K562 (cell line): Measurements from ENCODE around the gene SUMF1.

ENCODE experiments used
- EGR1 ChIP-seq: fragments of 450-650 bp; conservative IDR thresholded peaks from 2 replicates; pipeline ENCODE4 v1.6.1; 2017; ENCODE audit warnings: mild to moderate bottlenecking
- ETV5 ChIP-seq: sonication (generic); formaldehyde crosslinking; IDR thresholded peaks from 2 replicates; pipeline ENCODE4 v1.4.0; 2020; ENCODE audit warnings: low read depth, mild to moderate bottlenecking, missing genetic modification reagents
- FOXM1 ChIP-seq, 2 experiments: fragments of 450-650 bp in 1 of 2; sonication (generic) in 1 of 2; formaldehyde crosslinking in 1 of 2; IDR thresholded peaks; 2 replicates each; pipeline versions ENCODE4 v1.6.1 to v1.9.0; 2017 to 2022; ENCODE audit warnings: low read depth in 2 of 2, mild to moderate bottlenecking in 2 of 2, missing genetic modification reagents in 1 of 2, moderate library complexity in 1 of 2
- MYNN ChIP-seq, 2 experiments: sonication (generic); formaldehyde crosslinking in 1 of 2; IDR thresholded peaks; 2 replicates each; pipeline versions ENCODE4 v1.5.0 to v1.6.1; 2016 to 2020; ENCODE audit warnings: antibody characterized with exemption in 1 of 2, missing genetic modification reagents in 1 of 2
- POLR2A ChIP-seq: fragments of 450-650 bp; conservative IDR thresholded peaks from 2 replicates; pipeline ENCODE4 v1.6.1; 2016
- ZNF174 ChIP-seq: fragments of 250-450 bp; sonication (Bioruptor Pico); IDR thresholded peaks from 2 replicates; pipeline ENCODE4 v1.4.0; 2020; ENCODE audit warnings: mild to moderate bottlenecking
- ZNF354B ChIP-seq: fragments of 250-450 bp; sonication (Bioruptor Pico); IDR thresholded peaks from 2 replicates; pipeline ENCODE4 v1.4.0; 2020
- TF ChIP-seq, protein P1 (sequence below): fragments of 450-650 bp; IDR thresholded peaks from 2 replicates; pipeline ENCODE4 v1.6.1; 2017; ENCODE audit warnings: mild to moderate bottlenecking, moderate library complexity
- TF ChIP-seq, protein P2 (sequence below), 3 experiments: IDR thresholded peaks in 2 of 3; conservative IDR thresholded peaks in 1 of 3; 2 replicates each; pipeline ENCODE4 v1.5.1; 2011 to 2012; ENCODE audit warnings: low read length in 3 of 3, mild to moderate bottlenecking in 3 of 3, control low read depth in 2 of 3, improper control_type of control experiment in 1 of 3, inconsistent platforms in 1 of 3, low read depth in 1 of 3, mixed read lengths in 1 of 3, moderate library complexity in 1 of 3; ENCODE audit not compliant: insufficient read depth in 2 of 3

DNA sequence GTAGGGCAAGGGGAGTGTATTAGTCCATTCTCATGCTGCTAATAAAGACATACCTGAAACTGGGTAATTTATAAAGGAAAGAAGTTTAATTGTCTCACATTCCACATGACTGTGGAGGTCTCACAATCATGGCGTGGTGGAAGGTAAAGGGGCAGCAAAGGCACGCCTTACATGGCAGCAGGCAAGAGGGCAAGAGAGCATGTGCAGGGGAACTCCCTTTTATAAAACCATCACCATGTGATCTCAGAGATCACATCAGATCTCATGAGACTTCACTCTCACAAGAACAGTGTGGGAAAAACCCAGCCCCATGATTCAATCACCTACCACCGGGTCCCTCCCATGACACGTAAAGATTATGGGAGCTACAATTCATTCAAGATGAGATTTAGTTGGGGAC is 41.4 kb downstream of the SUMF1 start:
- TF ChIP-seq EGR1 (no peak), ZNF354B (CRISPR knock-in tag) (no peak), POLR2A (no peak), ZNF174 (CRISPR knock-in tag) (no peak), ETV5 (CRISPR knock-in tag) (no peak), FOXM1 (IDR thresholded peaks at IDR 0.05; ENCODE audit: low read depth) (no peak), FOXM1 (CRISPR knock-in tag; IDR thresholded peaks at IDR 0.05; ENCODE audit: low read depth) (no peak), MYNN (IDR thresholded peaks at IDR 0.05) (no peak), MYNN (CRISPR knock-in tag; IDR thresholded peaks at IDR 0.05) (no peak)
- TF ChIP-seq, protein P1, sequence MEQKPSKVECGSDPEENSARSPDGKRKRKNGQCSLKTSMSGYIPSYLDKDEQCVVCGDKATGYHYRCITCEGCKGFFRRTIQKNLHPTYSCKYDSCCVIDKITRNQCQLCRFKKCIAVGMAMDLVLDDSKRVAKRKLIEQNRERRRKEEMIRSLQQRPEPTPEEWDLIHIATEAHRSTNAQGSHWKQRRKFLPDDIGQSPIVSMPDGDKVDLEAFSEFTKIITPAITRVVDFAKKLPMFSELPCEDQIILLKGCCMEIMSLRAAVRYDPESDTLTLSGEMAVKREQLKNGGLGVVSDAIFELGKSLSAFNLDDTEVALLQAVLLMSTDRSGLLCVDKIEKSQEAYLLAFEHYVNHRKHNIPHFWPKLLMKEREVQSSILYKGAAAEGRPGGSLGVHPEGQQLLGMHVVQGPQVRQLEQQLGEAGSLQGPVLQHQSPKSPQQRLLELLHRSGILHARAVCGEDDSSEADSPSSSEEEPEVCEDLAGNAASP: no peak
- TF ChIP-seq, protein P2, sequence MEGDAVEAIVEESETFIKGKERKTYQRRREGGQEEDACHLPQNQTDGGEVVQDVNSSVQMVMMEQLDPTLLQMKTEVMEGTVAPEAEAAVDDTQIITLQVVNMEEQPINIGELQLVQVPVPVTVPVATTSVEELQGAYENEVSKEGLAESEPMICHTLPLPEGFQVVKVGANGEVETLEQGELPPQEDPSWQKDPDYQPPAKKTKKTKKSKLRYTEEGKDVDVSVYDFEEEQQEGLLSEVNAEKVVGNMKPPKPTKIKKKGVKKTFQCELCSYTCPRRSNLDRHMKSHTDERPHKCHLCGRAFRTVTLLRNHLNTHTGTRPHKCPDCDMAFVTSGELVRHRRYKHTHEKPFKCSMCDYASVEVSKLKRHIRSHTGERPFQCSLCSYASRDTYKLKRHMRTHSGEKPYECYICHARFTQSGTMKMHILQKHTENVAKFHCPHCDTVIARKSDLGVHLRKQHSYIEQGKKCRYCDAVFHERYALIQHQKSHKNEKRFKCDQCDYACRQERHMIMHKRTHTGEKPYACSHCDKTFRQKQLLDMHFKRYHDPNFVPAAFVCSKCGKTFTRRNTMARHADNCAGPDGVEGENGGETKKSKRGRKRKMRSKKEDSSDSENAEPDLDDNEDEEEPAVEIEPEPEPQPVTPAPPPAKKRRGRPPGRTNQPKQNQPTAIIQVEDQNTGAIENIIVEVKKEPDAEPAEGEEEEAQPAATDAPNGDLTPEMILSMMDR (IDR thresholded peaks at IDR 0.05 in 2 of 3, conservative IDR thresholded peaks at IDR 0.05 in 1 of 3; ENCODE audit: insufficient read depth in 2 of 3, low read depth in 1 of 3, low read length in 3 of 3): no peak
